ENCODE measurements around the gene FBXO36.

DNA sequence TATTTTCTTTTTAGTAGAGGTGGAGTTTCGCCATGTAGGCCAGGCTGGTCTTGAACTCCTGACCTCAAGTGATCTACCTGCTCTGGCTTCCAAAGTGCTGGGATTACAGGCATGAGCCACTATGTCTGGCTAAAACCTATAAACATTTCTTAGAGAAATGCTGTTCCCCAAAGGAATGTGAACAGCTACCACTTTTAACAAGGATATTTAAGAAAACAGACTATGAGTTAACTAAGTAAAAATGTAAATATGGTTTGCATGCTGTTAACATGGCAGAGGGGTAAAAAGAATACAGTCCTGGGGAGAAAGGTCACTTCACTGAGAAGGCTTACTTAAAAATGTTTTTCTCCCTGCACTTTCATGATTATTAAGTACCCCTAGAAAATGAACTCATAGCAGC, 89.3 kb downstream of the FBXO36 start:
- TF ChIP-seq, protein P1, sequence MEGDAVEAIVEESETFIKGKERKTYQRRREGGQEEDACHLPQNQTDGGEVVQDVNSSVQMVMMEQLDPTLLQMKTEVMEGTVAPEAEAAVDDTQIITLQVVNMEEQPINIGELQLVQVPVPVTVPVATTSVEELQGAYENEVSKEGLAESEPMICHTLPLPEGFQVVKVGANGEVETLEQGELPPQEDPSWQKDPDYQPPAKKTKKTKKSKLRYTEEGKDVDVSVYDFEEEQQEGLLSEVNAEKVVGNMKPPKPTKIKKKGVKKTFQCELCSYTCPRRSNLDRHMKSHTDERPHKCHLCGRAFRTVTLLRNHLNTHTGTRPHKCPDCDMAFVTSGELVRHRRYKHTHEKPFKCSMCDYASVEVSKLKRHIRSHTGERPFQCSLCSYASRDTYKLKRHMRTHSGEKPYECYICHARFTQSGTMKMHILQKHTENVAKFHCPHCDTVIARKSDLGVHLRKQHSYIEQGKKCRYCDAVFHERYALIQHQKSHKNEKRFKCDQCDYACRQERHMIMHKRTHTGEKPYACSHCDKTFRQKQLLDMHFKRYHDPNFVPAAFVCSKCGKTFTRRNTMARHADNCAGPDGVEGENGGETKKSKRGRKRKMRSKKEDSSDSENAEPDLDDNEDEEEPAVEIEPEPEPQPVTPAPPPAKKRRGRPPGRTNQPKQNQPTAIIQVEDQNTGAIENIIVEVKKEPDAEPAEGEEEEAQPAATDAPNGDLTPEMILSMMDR (conservative IDR thresholded peaks at IDR 0.05; ENCODE audit: low read depth, low read length) = no peak
- TF ChIP-seq EZH2 (IDR thresholded peaks at IDR 0.05; ENCODE audit: low read length, unreplicated experiment) = no peak
- TF ChIP-seq EZH2phosphoT487 (IDR thresholded peaks at IDR 0.05; ENCODE audit: borderline replicate concordance, low read length) = no peak

Data from PC-3 (cell line).